ENCODE results near the gene PRKAG2.

GRCh38 chr7:151694441-151694827, 182.5 kb downstream of the PRKAG2 start:
- no peak for TF ChIP-seq CTCF (IDR thresholded peaks at IDR 0.05; ENCODE audit: low read length)
- TF ChIP-seq EZH2 (IDR thresholded peaks at IDR 0.05; ENCODE audit: borderline replicate concordance, low read length) = no peak

Data from OCI-LY1 (cell line).